GM21529 (cell line): ENCODE results near the gene BAIAP2L2.
"Not testable (repeated sequence)": the region's sequence is repeated elsewhere in the genome, so short reads cannot be mapped to it uniquely, and the experiment has no call there.

Experiments used
- ATAC-seq: cut with Tn5 transposase; IDR thresholded peaks from one replicate; pipeline ENCODE4 v1.9.1; 2021; ENCODE audit not compliant: unreplicated experiment

Gene BAIAP2L2, protein sequence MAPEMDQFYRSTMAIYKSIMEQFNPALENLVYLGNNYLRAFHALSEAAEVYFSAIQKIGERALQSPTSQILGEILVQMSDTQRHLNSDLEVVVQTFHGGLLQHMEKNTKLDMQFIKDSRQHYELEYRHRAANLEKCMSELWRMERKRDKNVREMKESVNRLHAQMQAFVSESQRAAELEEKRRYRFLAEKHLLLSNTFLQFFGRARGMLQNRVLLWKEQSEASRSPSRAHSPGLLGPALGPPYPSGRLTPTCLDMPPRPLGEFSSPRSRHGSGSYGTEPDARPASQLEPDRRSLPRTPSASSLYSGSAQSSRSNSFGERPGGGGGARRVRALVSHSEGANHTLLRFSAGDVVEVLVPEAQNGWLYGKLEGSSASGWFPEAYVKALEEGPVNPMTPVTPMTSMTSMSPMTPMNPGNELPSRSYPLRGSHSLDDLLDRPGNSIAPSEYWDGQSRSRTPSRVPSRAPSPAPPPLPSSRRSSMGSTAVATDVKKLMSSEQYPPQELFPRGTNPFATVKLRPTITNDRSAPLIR

GRCh38 chr22:38110008-38110862 lies at the start of gene BAIAP2L2:
Gene BAIAP2L2 (minus strand): TSS chr22:38110684. CDS start chr22:38110525, 159 bp downstream.
- ATAC-seq, result no peak

DNA sequence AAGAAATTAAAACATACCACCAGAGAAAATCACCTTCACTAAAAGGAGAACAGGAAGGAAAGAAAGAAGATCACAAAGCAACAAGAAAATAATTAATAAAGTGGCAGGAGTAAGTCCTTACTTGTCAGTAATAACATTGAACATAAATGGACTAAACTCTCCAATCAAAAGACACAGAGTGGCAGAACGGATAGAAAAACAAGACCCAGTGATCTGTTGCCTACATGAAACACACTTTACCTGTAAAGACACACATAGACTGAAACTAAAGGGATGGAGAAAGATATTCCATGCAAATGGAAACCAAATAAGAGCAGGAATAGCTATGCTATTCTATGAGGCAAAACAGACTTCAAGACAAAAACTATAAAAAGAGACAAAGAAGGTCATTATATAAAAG lies 45.2 kb upstream of the BAIAP2L2 start:
- no peak for ATAC-seq

DNA sequence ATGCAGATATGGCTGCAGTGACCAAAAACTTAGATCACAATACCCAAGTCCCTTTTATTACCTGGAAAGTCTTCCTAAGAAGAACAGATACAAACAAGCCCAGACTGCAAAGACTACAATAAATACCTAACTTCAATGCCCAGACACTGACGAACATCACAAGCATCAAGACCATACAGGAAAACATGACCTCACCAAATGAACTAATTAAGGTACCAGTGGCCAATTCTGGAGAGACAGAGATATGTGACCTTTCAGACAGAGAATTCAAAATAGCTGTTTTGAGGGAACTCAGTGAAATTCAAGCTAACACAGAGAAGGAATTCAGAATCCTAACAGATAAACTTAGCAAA lies 44.1 kb upstream of the BAIAP2L2 start:
- ATAC-seq, result not testable (repeated sequence)

DNA sequence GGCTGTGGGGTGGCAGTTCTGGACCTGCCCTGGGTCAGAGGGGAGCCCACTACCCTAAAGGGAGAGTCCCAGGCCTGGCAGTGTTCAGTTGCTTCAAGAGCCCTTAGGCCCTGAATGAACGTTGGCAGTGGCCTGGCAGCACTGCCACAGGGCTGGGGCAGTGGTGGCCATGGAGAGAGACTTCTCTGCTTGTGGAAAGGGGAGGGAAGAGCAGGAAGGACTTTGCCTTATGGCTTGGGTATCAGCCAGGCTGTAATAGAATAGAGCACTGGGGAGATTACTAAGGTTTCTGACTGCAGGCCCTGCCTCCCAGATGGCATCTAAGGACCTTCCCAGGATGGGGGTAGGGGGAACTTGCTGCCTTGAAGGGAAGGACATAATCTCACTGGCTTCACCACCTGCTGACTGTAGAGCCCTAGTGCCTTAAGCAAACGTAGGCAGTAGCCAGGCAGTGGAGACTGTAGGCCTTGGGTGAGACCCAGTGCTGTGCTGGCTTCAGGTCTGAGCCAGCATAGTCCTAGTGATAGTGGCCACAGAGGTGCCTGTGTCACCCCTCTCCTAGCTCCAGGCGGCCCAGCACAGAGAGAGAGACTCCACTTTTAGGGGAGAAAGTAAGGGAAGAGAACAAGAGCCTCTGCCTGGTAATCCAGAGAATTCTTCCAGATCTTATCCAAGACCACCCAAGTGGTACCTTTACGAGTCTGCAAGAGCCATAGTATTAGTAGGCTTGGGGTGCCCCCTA lies 43.5 kb upstream of the BAIAP2L2 start:
- ATAC-seq, result no peak

DNA sequence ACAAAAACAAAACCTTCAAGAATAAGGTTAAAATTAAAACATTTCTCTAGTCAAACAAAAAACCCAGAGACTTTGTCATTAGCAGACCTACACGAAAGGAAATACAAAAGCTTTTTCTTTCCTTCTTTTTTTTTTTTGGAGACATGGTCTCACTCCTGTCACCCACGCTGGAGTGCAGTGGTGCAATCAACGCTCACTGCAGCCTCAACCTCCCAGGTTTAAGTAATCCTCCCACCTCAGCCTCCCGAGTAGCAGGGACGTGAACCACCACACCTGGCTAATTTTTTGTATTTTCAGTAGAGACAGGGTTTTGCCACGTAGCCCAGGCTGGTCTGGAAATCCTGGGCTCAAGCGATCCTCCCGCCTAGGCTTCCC lies 40.6 kb upstream of the BAIAP2L2 start:
- no peak for ATAC-seq

GRCh38 chr22:38148245-38148644 lies 37.8 kb upstream of the BAIAP2L2 start:
- ATAC-seq, result no peak

DNA sequence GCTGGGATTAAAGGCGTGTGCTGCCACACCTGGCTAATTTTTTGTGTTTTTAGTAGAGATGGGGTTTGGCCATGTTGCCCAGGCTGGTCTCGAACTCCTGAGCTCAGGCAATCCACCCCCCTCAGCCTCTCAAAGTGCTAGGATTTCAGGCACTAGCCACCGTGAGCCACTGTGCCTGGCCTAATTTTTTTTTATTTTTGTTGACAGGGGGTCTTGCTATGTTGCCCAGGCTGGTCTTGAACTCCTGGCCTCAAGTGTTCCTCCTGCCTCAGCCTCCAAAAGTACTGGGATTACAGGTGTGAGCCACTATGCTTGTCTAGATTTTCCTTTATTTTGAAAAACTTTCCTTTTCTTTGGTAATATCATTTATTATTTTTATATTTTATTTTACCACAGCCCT lies 35.7 kb upstream of the BAIAP2L2 start:
- ATAC-seq, result not testable (repeated sequence)

- no peak for ATAC-seq
Observed at GRCh38 chr22:38144025-38144405, 33.5 kb upstream of the BAIAP2L2 start.

- no peak for ATAC-seq
Observed at GRCh38 chr22:38142606-38143005, 32.1 kb upstream of the BAIAP2L2 start.

GRCh38 chr22:38141217-38141973 lies 30.9 kb upstream of the BAIAP2L2 start:
- no peak for ATAC-seq

- no peak for ATAC-seq
Observed at GRCh38 chr22:38139901-38140300, 29.4 kb upstream of the BAIAP2L2 start.

DNA sequence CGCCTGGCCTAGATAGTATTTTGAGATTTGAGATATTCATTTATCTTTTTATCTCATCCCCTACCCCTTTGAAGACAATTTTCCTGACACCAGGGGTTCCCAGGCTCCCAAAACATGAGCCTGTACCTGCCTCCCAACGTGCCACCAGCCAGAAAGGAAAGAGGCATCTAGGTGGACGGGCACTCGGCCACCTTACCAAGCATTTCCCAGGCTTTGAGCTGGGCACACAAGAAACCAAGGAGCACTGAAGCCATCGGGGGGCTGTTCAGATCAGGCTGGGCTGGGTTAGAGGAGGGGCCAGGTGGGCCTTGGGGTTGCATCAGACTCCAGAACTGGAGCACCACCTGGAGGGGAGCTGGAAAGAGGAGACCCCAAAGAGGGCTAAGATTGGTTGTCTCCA lies 28.5 kb upstream of the BAIAP2L2 start:
- no peak for ATAC-seq

GRCh38 chr22:38137876-38138687 lies 27.6 kb upstream of the BAIAP2L2 start:
- no peak for ATAC-seq

GRCh38 chr22:38136607-38137006 lies 26.1 kb upstream of the BAIAP2L2 start:
- ATAC-seq, result no peak

DNA sequence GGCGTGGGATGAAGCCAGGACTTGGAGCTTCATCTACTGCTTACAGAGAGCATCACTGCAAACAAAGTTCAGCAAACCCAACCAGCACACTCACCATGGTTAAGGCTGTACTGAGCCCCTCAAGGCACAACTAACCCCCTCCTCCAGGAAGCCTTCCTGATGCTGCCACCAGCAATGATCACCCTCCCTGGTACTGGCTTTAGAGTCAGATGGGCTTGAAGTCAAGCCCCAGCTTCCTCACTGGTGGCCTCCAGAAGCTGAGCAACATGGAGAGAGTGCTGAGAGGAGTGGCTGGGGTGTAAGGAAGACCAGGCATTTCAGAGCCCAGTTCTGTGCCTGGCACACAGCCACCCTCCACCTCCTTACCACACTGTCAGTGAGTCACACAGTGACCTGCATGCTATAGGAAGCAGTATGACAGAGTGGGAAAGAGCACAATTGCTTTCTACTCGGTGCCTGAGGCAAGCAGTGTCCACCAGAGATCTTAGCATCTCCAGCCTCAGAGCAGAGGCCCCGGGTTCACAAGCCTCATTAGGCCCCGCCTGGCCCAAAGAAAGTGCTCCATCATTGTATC lies 24.7 kb upstream of the BAIAP2L2 start:
- ATAC-seq, result no peak

DNA sequence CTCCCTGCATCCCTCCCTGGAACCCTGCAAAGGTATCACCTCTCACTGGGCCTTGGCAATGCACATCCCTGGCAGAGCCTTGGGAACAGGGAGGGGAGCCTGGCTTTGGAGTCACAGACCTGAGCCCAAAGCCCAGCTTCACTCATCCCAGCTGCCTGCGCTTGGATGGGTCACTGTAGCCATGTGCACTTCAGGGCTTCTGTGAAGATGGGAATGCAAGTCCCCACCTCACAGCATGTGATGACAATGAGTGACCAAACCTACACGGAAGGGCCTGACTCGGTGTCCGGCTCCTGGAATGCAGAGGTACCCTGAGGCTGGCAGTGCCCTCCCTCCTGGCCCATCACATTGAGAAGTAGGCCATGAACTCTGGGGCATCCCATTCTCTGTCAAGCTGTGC lies 22.8 kb upstream of the BAIAP2L2 start:
- ATAC-seq, result no peak

DNA sequence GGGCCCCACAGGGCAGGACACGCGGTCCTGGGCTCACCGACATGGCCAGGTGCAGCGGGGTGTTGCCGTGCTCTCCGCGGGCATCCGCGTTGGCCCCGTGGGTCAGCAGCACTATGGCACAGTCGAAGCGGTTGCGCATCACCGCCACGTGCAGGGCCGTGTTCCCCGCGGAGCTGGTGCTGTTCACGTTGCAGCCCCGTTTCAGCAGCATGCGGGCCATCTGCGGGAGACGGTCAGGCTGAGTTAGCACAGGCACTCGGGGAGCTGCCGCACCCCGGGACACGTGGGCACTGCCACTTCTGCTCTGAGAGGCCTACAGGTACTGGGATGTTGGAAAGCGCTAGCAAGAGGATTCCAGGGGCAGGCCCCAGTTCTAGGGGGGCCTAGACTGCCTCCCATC lies 22.3 kb upstream of the BAIAP2L2 start:
- no peak for ATAC-seq

DNA sequence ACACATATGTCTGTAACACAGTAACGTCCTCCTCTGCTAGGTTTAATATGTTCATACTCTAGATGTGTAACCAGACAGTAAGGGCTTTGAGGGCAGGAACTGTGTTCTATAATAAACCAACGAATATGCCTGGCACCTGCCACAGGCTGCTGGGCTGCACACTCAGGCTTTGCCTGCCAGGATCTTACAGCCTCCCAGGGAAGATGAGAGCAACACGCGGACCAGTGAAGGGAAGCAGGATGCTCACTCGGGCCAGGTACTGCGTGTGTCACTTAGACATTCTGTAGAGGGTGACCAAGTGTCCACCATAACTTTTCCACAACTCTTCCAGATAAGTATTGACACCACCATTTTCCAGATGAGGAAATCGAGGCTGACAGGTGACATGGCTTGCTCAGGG lies 21.7 kb upstream of the BAIAP2L2 start:
- ATAC-seq, result no peak

GRCh38 chr22:38131399-38131798 lies 20.9 kb upstream of the BAIAP2L2 start:
- no peak for ATAC-seq
